OCI-LY1 (cell line): ENCODE data around the gene ZNF438.

Source experiments
- H2AFZ ChIP-seq: fragments of 200-600 bp; sonication (generic), shearing (Covaris generic); 2 replicates; pipeline ENCODE4 v1.6.0; 2014; ENCODE audit warnings: antibody characterized with exemption, mild to moderate bottlenecking, low read length
- H3F3A ChIP-seq: fragments of 200-600 bp; sonication (generic), shearing (Covaris generic); 2 replicates; pipeline ENCODE4 v1.6.0; 2014; ENCODE audit warnings: mild to moderate bottlenecking, antibody characterized with exemption, low read length, moderate library complexity; ENCODE audit not compliant: insufficient read depth
- H3K27ac ChIP-seq: fragments of 200-600 bp; sonication (generic); 2 replicates; pipeline ENCODE4 v1.5.1; 2014; ENCODE audit warnings: low read length, mixed run types, mild to moderate bottlenecking, low read depth; ENCODE audit not compliant: poor library complexity, severe bottlenecking
- H3K27me3 ChIP-seq: fragments of 200-600 bp; sonication (generic); 2 replicates; pipeline ENCODE4 v1.6.0; 2014; ENCODE audit warnings: antibody characterized with exemption, mild to moderate bottlenecking, low read length, moderate library complexity; ENCODE audit not compliant: insufficient read depth
- H3K36me3 ChIP-seq: fragments of 200-600 bp; sonication (generic); 2 replicates; pipeline ENCODE4 v1.6.1; 2014; ENCODE audit warnings: mild to moderate bottlenecking, antibody characterized with exemption, low read length, moderate library complexity, mixed read lengths; ENCODE audit not compliant: insufficient read depth
- H3K4me1 ChIP-seq: fragments of 200-600 bp; sonication (generic); 2 replicates; pipeline ENCODE4 v1.5.1; 2014; ENCODE audit warnings: mild to moderate bottlenecking, low read length, moderate library complexity; ENCODE audit not compliant: insufficient read depth, severe bottlenecking
- H3K4me2 ChIP-seq: fragments of 200-600 bp; sonication (generic), shearing (Covaris generic); 2 replicates; pipeline ENCODE4 v1.6.1; 2014; ENCODE audit warnings: low read length
- H3K4me3 ChIP-seq: fragments of 200-600 bp; sonication (generic); 2 replicates; pipeline ENCODE4 v1.5.1; 2014; ENCODE audit warnings: low read length, low read depth, mild to moderate bottlenecking, mixed read lengths; ENCODE audit not compliant: poor library complexity, severe bottlenecking
- H3K79me2 ChIP-seq: fragments of 200-600 bp; shearing (Covaris generic); 2 replicates; pipeline ENCODE4 v1.6.1; 2016; ENCODE audit warnings: mixed run types, low read length, mixed read lengths; ENCODE audit not compliant: insufficient read depth
- H3K9ac ChIP-seq: fragments of 200-600 bp; sonication (generic), shearing (Covaris generic); 2 replicates; pipeline ENCODE4 v1.6.1; 2014; ENCODE audit warnings: mild to moderate bottlenecking, low read length, mixed read lengths
- H3K9me2 ChIP-seq: fragments of 200-600 bp; sonication (generic), shearing (Covaris generic); 2 replicates; pipeline ENCODE4 v1.6.1; 2014; ENCODE audit warnings: low read depth, mild to moderate bottlenecking, low read length, mixed read lengths
- H3K9me3 ChIP-seq: fragments of 200-600 bp; shearing (Covaris generic); 2 replicates; pipeline ENCODE4 v1.6.1; 2014; ENCODE audit warnings: low read length, mixed read lengths
- H4K20me1 ChIP-seq: fragments of 200-600 bp; sonication (generic), shearing (Covaris generic); 2 replicates; pipeline ENCODE4 v1.6.0; 2016; ENCODE audit warnings: mild to moderate bottlenecking, low read length; ENCODE audit not compliant: insufficient read depth
- EZH2 ChIP-seq: fragments of 200-600 bp; sonication (generic), shearing (Covaris generic); IDR thresholded peaks from 2 replicates; pipeline ENCODE4 v1.8.0; 2017; ENCODE audit warnings: borderline replicate concordance, mixed run types, mild to moderate bottlenecking, antibody characterized with exemption, low read length, moderate library complexity, mixed read lengths
- TF ChIP-seq, protein P1 (sequence below): fragments of 200-600 bp; sonication (generic), shearing (Covaris generic); IDR thresholded peaks from 2 replicates; pipeline ENCODE4 v1.5.1; 2017; ENCODE audit warnings: mild to moderate bottlenecking, antibody characterized with exemption, low read length, moderate library complexity, mixed read lengths

Gene ZNF438

DNA sequence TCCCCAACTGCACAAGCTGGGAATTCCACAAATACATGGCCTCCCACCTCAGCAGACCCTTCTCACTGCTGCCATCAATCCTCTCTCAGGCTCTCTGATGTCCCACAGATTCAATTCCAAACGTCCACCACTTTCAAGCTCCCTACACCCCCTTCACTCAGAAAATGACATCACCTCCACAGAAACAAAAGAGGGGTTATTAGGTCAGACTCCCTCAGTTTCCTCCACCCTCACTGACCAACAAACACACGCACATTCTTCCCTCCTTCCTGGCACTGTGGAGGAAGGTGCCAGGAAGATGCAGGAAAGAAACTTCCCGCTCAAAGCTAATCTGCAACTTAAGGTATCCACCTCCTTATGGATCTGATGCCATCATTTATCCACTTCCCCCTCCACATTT, 18.3 kb downstream of the ZNF438 start:
- no peak overlapping the region for H2AFZ ChIP-seq
- no peaks in the 10 kb centered on the region for H3K36me3 ChIP-seq
- H3K9me3 ChIP-seq: no peaks in the 10 kb centered on the region
- H4K20me1 ChIP-seq: no peaks in the 10 kb centered on the region
- no peaks in the 10 kb centered on the region for H3K4me1 ChIP-seq
- no peak overlapping the region for H3K9ac ChIP-seq
- no peak overlapping the region for H3K4me2 ChIP-seq
- H3K9me2 ChIP-seq: no peaks in the 10 kb centered on the region
- TF ChIP-seq, protein P1, sequence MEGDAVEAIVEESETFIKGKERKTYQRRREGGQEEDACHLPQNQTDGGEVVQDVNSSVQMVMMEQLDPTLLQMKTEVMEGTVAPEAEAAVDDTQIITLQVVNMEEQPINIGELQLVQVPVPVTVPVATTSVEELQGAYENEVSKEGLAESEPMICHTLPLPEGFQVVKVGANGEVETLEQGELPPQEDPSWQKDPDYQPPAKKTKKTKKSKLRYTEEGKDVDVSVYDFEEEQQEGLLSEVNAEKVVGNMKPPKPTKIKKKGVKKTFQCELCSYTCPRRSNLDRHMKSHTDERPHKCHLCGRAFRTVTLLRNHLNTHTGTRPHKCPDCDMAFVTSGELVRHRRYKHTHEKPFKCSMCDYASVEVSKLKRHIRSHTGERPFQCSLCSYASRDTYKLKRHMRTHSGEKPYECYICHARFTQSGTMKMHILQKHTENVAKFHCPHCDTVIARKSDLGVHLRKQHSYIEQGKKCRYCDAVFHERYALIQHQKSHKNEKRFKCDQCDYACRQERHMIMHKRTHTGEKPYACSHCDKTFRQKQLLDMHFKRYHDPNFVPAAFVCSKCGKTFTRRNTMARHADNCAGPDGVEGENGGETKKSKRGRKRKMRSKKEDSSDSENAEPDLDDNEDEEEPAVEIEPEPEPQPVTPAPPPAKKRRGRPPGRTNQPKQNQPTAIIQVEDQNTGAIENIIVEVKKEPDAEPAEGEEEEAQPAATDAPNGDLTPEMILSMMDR: no peak
- TF ChIP-seq EZH2: no peak
- H3K27ac ChIP-seq: no peak overlapping the region
- no peaks in the 10 kb centered on the region for H3K79me2 ChIP-seq
- H3F3A ChIP-seq: no peaks in the 10 kb centered on the region
- no peaks in the 10 kb centered on the region for H3K27me3 ChIP-seq
- H3K4me3 ChIP-seq: no peak overlapping the region

DNA sequence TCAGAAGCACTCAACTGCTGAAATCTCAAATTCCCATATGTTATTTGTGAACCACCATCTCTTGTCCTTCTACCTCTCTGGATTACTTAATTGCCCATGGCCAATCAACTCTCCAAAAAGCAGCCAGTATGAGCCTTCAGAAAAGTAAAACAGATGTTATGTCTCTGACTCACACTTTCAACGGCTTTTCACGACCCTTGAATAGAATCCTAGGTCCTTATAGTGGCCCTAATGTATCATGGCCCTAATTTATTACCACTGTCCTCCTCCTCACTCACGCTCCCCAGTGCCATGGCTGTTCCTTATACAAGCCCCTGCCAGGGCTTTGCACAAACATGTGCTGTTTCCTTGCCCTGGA, 20.0 kb downstream of the ZNF438 start:
- H3K27me3 ChIP-seq: no peaks in the 10 kb centered on the region
- H3K4me2 ChIP-seq: no peak overlapping the region
- no peak overlapping the region for H3K27ac ChIP-seq
- H3F3A ChIP-seq: no peaks in the 10 kb centered on the region
- no peaks in the 10 kb centered on the region for H3K4me1 ChIP-seq
- no peak for TF ChIP-seq EZH2
- TF ChIP-seq, protein P1: no peak
- no peak overlapping the region for H3K9ac ChIP-seq
- no peaks in the 10 kb centered on the region for H3K9me2 ChIP-seq
- no peaks in the 10 kb centered on the region for H3K9me3 ChIP-seq
- H3K36me3 ChIP-seq: no peaks in the 10 kb centered on the region
- H3K79me2 ChIP-seq: no peaks in the 10 kb centered on the region
- no peak overlapping the region for H2AFZ ChIP-seq
- H3K4me3 ChIP-seq: no peak overlapping the region
- no peaks in the 10 kb centered on the region for H4K20me1 ChIP-seq

DNA sequence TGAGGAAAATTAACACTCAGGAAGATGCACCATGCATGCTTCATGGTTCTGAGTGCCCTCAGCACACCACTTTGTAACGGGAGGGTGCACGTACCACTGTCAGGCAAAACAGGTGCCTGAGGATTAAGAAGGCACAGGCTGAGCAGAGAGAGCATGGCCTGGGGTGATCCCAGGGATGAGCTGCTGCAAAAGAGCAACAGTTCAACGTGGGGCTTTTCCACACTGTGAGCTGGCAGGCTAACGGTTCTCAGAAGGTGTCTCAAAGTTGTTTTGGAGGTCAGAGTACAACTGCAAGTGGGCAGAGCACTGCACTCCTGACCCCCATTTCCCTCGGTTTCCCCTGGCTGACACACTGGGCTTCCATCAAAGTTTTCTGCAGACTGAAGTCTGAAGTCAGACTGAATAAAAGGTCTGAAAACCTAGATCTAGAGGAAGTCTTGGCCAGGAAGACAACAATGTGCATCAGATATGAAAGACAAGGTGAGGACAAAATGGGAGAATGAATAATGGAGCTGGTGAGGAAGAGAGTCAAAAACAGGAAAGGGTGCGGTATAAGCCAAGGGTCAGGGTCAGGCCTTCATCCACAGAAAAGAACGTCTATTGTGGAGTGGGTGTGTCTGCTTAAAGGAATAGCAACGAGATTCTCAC, 20.5 kb downstream of the ZNF438 start:
- no peak overlapping the region for H3K9ac ChIP-seq
- H3F3A ChIP-seq: no peaks in the 10 kb centered on the region
- no peak for TF ChIP-seq EZH2
- TF ChIP-seq, protein P1: no peak
- H3K9me3 ChIP-seq: no peaks in the 10 kb centered on the region
- no peaks in the 10 kb centered on the region for H3K36me3 ChIP-seq
- H3K9me2 ChIP-seq: no peaks in the 10 kb centered on the region
- H3K27ac ChIP-seq: no peak overlapping the region
- H2AFZ ChIP-seq: no peak overlapping the region
- no peaks in the 10 kb centered on the region for H3K79me2 ChIP-seq
- no peaks in the 10 kb centered on the region for H4K20me1 ChIP-seq
- no peaks in the 10 kb centered on the region; the same call in 1 of the 2 replicates for H3K27me3 ChIP-seq
- no peak overlapping the region for H3K4me3 ChIP-seq
- H3K4me2 ChIP-seq: no peak overlapping the region
- no peaks in the 10 kb centered on the region for H3K4me1 ChIP-seq
